ENCODE data around the gene HEXIM1.

Gene HEXIM1

DNA sequence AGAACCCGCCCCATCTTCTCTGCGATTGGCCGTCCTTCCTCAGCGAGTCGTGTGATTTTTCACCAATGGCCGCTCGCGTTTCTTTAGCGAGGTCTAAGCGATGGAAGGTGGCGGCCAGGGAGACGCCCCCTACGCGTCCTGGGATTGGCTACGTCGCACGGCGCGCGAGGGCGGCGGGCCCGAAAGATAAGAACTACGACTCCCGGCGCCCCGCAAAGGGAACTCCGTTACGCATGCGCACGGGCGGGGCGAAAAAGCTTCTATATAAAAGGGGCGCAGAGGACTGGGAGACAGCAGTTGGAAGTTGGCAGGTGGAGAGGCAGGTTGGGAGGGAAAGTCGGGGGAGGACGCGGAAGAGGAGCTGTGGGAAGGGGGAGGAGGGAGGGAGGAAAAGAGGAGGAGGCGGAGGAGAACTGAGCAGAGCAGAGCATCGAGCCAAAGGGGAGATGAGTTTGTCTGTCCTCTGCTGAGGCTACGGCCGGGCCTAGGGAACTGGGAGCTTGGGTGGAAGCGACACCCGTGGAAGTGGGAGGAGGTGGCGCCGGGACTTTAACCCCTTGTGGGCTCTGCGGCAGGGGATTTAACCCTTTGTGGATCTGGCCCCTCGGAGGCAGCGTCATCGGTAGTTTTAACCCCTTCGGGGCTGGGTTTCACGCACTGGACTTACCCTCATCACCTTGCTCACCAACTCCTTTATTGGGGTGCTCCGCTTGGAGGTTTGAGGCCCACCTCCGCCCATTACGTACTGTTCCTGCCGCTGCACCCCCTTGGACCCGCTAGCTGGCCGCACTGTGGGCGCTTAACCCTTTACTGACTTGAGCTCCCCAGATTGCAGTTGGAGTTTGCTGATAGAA is at the start of gene HEXIM1:
HEXIM1 (plus strand) TSS at position 293 of the 854 bp plus-strand sequence. CDS start 716 bp downstream, outside the sequence.
- peak; percentile 99 for DNase-seq (ENCODE audit: low read depth in 2 of 2)

GRCh38 chr17:45098869-45099616 is 49.2 kb upstream of the HEXIM1 start:
- peak; percentile 27 to 52 for DNase-seq (ENCODE audit: low read depth in 2 of 2)

DNA sequence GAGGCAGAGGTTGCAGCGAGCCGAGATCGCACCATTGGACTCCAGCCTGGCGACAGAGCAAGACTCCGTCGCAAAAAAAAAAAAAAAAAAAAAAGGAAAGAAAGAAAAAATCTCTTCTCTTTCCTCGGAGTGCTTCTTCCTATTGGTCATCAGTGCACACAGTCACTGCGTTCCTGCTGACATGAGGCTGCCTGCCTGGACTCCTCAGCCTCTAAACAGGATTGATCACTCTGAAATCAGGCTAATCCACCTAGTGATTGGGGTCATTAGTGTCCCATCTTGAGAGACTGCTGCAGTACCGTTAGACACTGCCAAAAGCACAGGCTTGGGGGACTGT is 46.8 kb upstream of the HEXIM1 start:
- DNase-seq (ENCODE audit: low read depth in 2 of 2), result no peak

GRCh38 chr17:45101883-45102811 is 46.1 kb upstream of the HEXIM1 start:
- DNase-seq (ENCODE audit: low read depth in 2 of 2), result no peak

GRCh38 chr17:45102856-45103255 is 45.4 kb upstream of the HEXIM1 start:
- DNase-seq (ENCODE audit: low read depth in 2 of 2), result no peak

GRCh38 chr17:45103269-45103795 is 44.9 kb upstream of the HEXIM1 start:
- DNase-seq (ENCODE audit: low read depth in 2 of 2), result no peak

DNA sequence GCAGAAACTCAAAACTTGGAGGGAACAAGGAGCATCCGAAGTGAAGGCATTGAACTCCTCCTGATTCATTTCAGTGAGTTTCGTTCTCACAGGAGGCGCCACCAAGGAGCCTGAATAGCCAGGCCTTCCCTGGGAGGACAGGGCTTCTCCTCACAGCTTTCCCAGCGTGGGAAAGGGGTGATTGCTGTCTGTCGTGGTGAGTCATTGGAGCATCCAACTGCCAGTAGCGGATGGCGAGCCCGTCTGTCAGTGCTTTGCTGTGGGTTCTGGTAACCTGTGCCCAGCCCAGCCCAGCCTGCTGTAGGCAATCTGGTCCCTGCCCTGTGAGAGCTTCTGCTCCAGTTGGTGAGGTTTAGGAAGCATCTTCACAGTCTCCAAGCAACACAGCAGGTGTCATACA is 44.2 kb upstream of the HEXIM1 start:
- no peak for DNase-seq (ENCODE audit: low read depth in 2 of 2)

DNA sequence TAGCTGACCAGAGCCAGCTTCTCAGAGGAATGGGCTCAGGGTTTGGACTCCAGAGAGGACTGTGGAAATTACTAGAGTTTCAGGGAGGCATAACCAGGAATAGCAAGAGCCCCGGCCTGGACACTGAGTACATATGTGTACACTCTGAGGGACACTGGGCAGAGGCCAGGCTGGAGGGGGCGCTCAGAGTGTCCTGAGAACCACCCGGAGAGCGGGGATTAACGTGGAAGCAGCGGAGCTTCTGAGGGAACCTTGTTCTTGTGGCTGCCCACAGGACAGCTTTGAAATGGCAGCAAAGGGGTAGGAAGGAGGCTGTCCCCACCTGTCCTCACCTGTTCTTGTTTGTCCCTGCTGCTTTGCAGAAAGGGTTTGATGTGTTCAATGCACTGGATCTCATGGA is 43.8 kb upstream of the HEXIM1 start:
- no peak for DNase-seq (ENCODE audit: low read depth in 2 of 2)

- DNase-seq (ENCODE audit: low read depth in 2 of 2), result no peak
These were observed 43.2 kb upstream of the HEXIM1 start for GRCh38 chr17:45104907-45105624.

- DNase-seq (ENCODE audit: low read depth in 2 of 2), result no peak
These were observed 42.2 kb upstream of the HEXIM1 start for GRCh38 chr17:45106096-45106495.

- no peak for DNase-seq (ENCODE audit: low read depth in 2 of 2)
These were observed 41.7 kb upstream of the HEXIM1 start for GRCh38 chr17:45106582-45106981.

- DNase-seq (ENCODE audit: low read depth in 2 of 2), result no peak
These were observed 40.8 kb upstream of the HEXIM1 start for GRCh38 chr17:45107293-45108010.

DNA sequence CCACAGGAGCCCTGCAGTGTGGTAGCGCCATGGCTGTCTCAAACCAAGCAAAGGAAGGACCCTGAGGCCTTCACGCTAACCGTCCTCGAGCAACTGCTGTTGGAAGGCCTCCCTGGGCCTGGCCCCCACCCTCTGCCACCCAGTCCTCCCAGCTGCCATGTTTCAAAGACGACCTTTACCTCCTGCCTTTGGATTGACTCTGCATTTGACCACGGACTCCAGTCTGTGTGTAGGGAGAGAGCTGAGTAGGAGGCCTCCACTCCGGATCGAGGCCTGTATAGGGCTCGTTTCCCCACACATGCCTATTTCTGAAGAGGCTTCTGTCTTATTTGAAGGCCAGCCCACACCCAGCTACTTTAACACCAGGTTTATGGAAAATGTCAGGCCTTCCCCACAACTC is 40.2 kb upstream of the HEXIM1 start:
- no peak for DNase-seq (ENCODE audit: low read depth in 2 of 2)

GRCh38 chr17:45108595-45109521 is 39.4 kb upstream of the HEXIM1 start:
- DNase-seq (ENCODE audit: low read depth in 2 of 2), result no peak

DNA sequence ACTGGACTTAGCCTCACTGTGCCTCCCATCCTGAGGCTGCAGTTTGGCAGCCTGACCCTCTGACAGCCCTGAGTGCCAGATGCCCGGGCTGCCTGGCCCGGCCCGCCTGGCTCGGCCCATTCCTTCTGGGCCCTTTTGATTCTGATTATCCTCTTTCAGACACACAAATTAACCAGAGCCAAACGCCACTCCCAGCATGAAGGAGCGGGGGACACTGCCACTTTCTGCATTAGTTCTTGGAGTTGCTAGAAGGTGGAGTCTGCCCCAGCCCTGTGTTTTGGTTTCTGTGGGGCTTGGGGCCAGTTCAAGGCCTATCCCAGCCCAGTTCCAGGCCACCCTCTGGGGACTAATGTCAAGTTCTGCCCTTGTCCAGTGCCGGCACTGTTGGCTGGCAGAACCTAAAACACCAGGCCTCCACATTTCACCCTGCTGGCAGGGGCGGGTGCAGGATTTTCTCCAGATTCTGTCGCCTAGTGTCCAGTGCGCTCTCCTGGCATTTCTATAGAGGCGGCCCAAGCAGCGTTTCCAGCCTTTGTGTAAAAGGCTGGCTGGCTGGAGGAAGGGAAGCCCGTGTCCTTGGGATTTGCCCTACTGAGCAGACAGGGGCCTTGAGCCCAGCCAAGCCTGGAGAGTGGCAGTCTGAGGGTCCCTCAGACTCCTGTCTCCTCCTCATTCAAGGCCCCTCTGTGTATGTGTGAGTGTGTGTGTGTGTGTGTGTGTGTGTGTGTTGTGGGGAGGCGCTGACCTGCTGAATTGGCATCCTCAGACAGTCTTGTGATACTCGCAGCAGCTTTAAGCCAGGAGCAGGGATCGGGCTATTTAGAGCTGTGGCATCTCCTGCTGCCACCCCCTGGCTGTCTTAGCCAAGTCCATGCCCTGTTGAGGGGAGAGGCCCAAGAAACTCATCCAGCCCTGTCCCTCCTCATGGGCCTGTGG is 37.3 kb upstream of the HEXIM1 start:
- no peak for DNase-seq (ENCODE audit: low read depth in 2 of 2)

DNA sequence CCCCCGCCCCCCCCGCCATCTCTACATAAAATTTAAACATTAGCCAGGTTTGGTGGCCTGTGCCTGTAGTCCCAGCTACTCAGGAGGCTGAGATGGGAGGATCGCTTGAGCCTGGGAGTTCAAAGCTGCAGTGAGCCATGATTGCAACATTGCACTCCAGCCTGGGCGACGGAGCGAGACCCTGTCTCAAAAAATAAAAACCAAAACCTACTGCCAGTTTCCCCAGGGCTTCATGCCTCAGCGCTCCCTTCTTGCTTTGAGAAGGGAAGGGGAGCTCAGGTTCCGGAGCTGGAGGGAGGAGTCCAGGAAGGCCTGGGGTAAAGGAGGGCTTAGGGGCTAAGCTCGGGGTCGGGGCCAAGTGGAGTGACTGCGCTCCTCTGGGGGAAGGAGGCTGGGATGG is 36.4 kb upstream of the HEXIM1 start:
- DNase-seq (ENCODE audit: low read depth in 2 of 2), result no peak

GRCh38 chr17:45112559-45113423 is 35.5 kb upstream of the HEXIM1 start:
- no peak for DNase-seq (ENCODE audit: low read depth in 2 of 2)
